GM21381 (cell line): ENCODE measurements around the gene STX10.
"Not testable (repeated sequence)": the region's sequence is repeated elsewhere in the genome, so short reads cannot be mapped to it uniquely, and the experiment has no call there.

Source experiments
- ATAC-seq: cut with Tn5 transposase; IDR thresholded peaks from one replicate; pipeline ENCODE4 v1.9.1; 2021; ENCODE audit warnings: mild to moderate bottlenecking, moderate library complexity; ENCODE audit not compliant: unreplicated experiment

Gene STX10

GRCh38 chr19:13165162-13165997 is 15.2 kb upstream of the STX10 start:
- no peak for ATAC-seq

GRCh38 chr19:13164343-13165161 is 14.4 kb upstream of the STX10 start:
- no peak for ATAC-seq

- ATAC-seq: no peak
Measured at GRCh38 chr19:13163609-13164342, 13.6 kb upstream of the STX10 start.

- peak; percentile 47 for ATAC-seq
Measured at GRCh38 chr19:13162724-13163608, 12.8 kb upstream of the STX10 start.

GRCh38 chr19:13160557-13160956 is 10.4 kb upstream of the STX10 start:
- no peak for ATAC-seq

- ATAC-seq: no peak
Measured at GRCh38 chr19:13159713-13160112, 9.5 kb upstream of the STX10 start.

- peak; percentile 6 for ATAC-seq
Measured at GRCh38 chr19:13155472-13156359, 5.5 kb upstream of the STX10 start.

- ATAC-seq: no peak
Measured at GRCh38 chr19:13154911-13155471, 4.8 kb upstream of the STX10 start.

- ATAC-seq: no peak
Measured at GRCh38 chr19:13154241-13154778, 4.1 kb upstream of the STX10 start.

- no peak for ATAC-seq
Measured at GRCh38 chr19:13153569-13154240, 3.5 kb upstream of the STX10 start.

GRCh38 chr19:13152974-13153568 is 2.9 kb upstream of the STX10 start:
- peak; percentile 26 for ATAC-seq

- ATAC-seq: peak; percentile 2
Measured at GRCh38 chr19:13152356-13152973, 2.3 kb upstream of the STX10 start.

GRCh38 chr19:13151605-13152355 is 1.6 kb upstream of the STX10 start:
- ATAC-seq: peak; percentile 37

- ATAC-seq: no peak
Measured at GRCh38 chr19:13150931-13151604, 893 bp upstream of the STX10 start.

- peak; percentile 3 for ATAC-seq
Measured at GRCh38 chr19:13149628-13150186, 468 bp downstream of the STX10 start.

- ATAC-seq: not testable (repeated sequence)
Measured at GRCh38 chr19:13149173-13149627, 975 bp downstream of the STX10 start.
